HT-29 (cell line): ENCODE results near the gene WDHD1. TPM values are rescaled to one million over a fixed set of nuclear protein-coding genes. Genes with fewer than 3 reads are reported as not detected.
A peak's percentile ranks its signal among the peaks of the same experiment; 100 is the strongest.
"Not testable (repeated sequence)": the region's sequence is repeated elsewhere in the genome, so short reads cannot be mapped to it uniquely, and the experiment has no call there.

Experiments used
- DNase-seq: peaks from one replicate; pipeline ENCODE4 v3.0.0-alpha.2; 2015; ENCODE audit warnings: low spot score
- total RNA-seq: library from RNA; depleted of rRNA; stranded (reverse); fragments of >200 nt; shearing (Covaris generic); gene quantifications from 2 replicates; pipeline ENCODE4 v1.2.3, GENCODE V29; 2014; rRNA removed

The WDHD1 gene
- total RNA-seq, 1 experiment from 2014 or later: 4.3 TPM

DNA sequence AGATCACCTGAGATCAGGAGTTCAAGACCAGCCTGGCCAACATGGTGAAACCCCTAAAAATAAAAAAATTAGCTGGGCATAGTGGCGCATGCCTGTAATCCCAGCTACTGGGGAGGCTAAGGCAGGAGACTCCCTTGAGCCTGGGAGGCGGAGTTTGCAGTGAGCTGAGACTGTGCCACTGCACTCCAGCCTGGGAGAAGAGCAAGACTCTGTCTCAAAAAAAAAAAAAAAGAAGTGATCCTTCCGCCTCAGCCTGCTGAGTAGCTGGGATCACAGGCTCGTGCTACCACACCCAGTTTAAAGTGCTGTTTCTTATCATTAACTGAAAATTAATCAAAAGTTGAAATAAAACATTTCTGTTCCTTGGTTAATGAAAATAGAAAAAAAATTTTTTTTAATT lies 117.9 kb downstream of the WDHD1 start:
- DNase-seq: not testable (repeated sequence)

- no peak for DNase-seq
Observed at GRCh38 chr14:54908190-54908589, 118.7 kb downstream of the WDHD1 start.

GRCh38 chr14:54906075-54906474 lies 120.8 kb downstream of the WDHD1 start:
- no peak for DNase-seq

DNA sequence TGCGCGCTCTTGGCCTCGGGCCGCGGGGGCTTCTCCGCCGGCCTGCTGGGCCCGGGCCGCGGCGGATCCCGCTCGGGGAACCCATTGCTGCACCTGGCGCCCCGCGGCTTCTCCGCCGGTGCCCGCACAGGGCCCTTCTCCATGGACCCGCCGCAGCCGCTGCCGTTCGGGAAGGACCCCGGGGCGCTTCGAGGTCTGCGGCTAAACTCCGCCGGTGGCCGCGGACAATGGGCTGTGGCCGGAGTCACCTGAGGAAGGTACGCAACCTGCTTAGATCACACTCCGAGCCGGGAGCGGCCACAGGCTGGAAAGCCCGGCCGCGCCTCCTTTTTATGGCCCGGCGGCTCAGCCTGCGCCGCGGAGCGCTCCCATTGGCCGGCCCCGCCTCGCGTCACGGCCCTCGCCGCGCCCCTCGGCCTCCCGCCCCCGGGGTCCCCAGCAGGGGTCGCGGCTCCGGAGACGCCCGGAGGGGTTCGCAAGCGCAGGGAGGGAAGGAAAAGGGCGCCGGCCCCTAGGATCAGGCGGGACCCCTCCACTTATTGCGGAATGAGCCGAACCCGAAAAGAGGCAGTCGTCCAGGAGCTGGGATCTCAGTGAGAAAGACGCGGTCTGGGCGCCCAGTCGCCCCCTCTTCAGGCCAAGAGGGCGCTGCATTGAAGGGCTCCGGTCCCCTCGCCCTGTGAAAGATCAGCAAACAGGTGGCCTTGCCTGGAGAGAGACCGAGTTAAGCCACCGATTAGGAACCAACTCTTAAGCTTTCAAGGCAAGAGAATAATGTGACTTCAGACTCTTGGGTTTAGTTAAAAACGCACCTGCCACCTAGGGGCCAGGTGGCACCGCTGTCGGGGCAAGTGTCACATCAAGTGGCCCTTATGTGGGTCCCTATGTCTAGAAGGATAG lies 124.1 kb downstream of the WDHD1 start, which contains the start of gene GCH1:
TSS of gene GCH1 (minus strand) at position 306 of the 900 bp plus-strand sequence. CDS start at position 143, 163 bp downstream.
- peak; percentile 80 for DNase-seq

- peak; percentile 75 for DNase-seq
Observed at GRCh38 chr14:54902143-54902520, 124.8 kb downstream of the WDHD1 start.

GRCh38 chr14:54901380-54902142 lies 125.3 kb downstream of the WDHD1 start:
- DNase-seq: peak; percentile 49

DNA sequence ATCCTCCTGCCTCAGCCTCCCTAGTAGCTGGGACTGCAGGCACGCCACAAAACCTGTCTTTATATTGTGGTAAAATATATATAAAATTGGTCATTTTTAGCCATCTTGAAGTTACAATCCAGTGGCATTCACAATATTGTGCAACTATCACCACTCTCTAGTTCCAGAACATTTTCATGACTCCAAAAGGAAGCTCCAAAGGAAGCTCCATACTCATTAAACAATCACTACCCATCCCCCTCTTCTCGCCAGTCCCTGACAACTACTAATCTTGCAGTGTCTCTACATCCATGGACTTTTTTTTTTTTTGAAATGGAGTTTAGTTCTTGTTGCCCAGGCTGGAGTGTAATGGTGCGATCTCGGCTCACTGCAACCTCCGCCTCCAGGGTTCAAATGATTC lies 127.3 kb downstream of the WDHD1 start:
- DNase-seq: no peak

GRCh38 chr14:54897809-54898555 lies 128.9 kb downstream of the WDHD1 start:
- DNase-seq: not testable (repeated sequence)

- DNase-seq: no peak
Observed at GRCh38 chr14:54895683-54896082, 131.2 kb downstream of the WDHD1 start.

- DNase-seq: no peak
Observed at GRCh38 chr14:54894995-54895394, 131.9 kb downstream of the WDHD1 start.

GRCh38 chr14:54893151-54893760 lies 133.6 kb downstream of the WDHD1 start:
- peak; percentile 69 for DNase-seq

- no peak for DNase-seq
Observed at GRCh38 chr14:54891471-54892245, 135.2 kb downstream of the WDHD1 start.

GRCh38 chr14:54890788-54891187 lies 136.1 kb downstream of the WDHD1 start:
- no peak for DNase-seq

DNA sequence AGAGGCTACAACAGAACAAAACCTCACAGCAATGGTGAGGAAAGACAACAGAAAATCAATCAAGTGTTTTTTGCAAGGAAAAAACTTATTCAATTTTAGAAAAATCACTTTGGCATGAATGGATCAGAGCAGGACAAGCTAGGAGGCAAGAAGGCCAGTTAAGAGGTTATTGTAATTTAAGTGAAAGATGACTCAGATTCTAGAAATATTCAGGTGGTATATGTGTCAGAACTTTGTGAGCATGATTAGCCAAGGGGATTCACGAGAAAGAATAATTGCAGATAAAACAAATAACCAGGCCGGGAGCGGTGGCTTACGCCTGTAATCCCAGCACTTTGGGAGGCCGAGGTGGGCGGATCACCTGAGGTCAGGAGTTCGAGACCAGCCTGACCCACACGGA lies 137.0 kb downstream of the WDHD1 start:
- DNase-seq: no peak

Other genes with a start within 250 kb of the WDHD1 start
- gene GCH1, start 124.3 kb downstream of the WDHD1 start, total RNA-seq: 11.5 and 11.8 TPM in 2 replicates
- 5.3 and 5.8 TPM in 2 replicates for gene SOCS4, start 137 bp upstream of the WDHD1 start, total RNA-seq
- 15.9 and 29.5 TPM in 2 replicates for gene MAPK1IP1L, start 24.5 kb upstream of the WDHD1 start, total RNA-seq
- 165 and 178 TPM in 2 replicates for gene LGALS3, start 102.2 kb upstream of the WDHD1 start, total RNA-seq
- gene DLGAP5, start 164.5 kb upstream of the WDHD1 start, total RNA-seq: 12.7 and 14.1 TPM in 2 replicates
- 9.9 and 10.7 TPM in 2 replicates for gene FBXO34, start 244.3 kb upstream of the WDHD1 start, total RNA-seq